H1 (cell line): Measurements from ENCODE around the gene HIBCH. TPM values are rescaled to one million over a fixed set of nuclear protein-coding genes. Genes with fewer than 3 reads are reported as not detected.

ENCODE experiments used
- CTCF ChIA-PET: fragments of 300-600 bp; sonication (Branson Sonifier 250); formaldehyde crosslinking; loops from one replicate; lab custom pipeline; 2021; ENCODE audit not compliant: partially characterized antibody; lab: Charles Lee
- POLR2A ChIA-PET: fragments of 300-600 bp; sonication (Branson Sonifier 250); formaldehyde crosslinking; loops from one replicate; lab custom pipeline; 2021; ENCODE audit warnings: inconsistent platforms; ENCODE audit not compliant: partially characterized antibody; lab: Charles Lee
- DNase-seq, 2 experiments: peaks; one replicate each; pipeline versions ENCODE4 v3.0.0 to v3.0.0-alpha.2; 2010 to 2022; ENCODE audit warnings: low spot score in 2 of 2, low read depth in 1 of 2, mixed read lengths in 1 of 2
- FAIRE-seq: peaks from 2 replicates; lab custom pipeline; 2011; peaks lifted over from hg19 to GRCh38; lab: Jason Lieb, UNC
- H2AFZ ChIP-seq: 2 replicates; pipeline ENCODE4 v1.8.1; 2012; ENCODE audit warnings: low read length, inconsistent platforms
- H2AK5ac ChIP-seq: 2 replicates; pipeline ENCODE4 v1.6.1; 2013; ENCODE audit warnings: low read depth, low read length
- H2BK120ac ChIP-seq: replicated peaks from 2 replicates; pipeline ENCODE3; 2013; ENCODE audit warnings: low read depth, low read length, inconsistent platforms
- H2BK12ac ChIP-seq: 2 replicates; pipeline ENCODE4 v1.6.1; 2013; ENCODE audit warnings: low read depth, low read length
- H2BK15ac ChIP-seq: 2 replicates; pipeline ENCODE4 v1.6.1; 2013; ENCODE audit warnings: low read length
- H2BK20ac ChIP-seq: 2 replicates; pipeline ENCODE4 v1.6.1; 2013; ENCODE audit warnings: low read length
- H2BK5ac ChIP-seq: 2 replicates; pipeline ENCODE4 v1.6.1; 2013; ENCODE audit warnings: low read depth, low read length
- H3K14ac ChIP-seq: 2 replicates; pipeline ENCODE4 v1.6.1; 2013; ENCODE audit warnings: inconsistent platforms; ENCODE audit not compliant: insufficient read length
- H3K18ac ChIP-seq: 2 replicates; pipeline ENCODE4 v1.6.1; 2013; ENCODE audit warnings: low read length; ENCODE audit errors: extremely low read depth
- H3K23ac ChIP-seq: 2 replicates; pipeline ENCODE4 v1.6.1; 2013; ENCODE audit warnings: inconsistent platforms; ENCODE audit not compliant: insufficient read length
- H3K23me2 ChIP-seq: 2 replicates; pipeline ENCODE4 v1.6.1; 2013; ENCODE audit warnings: low read depth, low read length
- H3K27ac ChIP-seq: 2 replicates; pipeline ENCODE4 v1.6.1; 2011; ENCODE audit warnings: low read depth, low read length, inconsistent platforms
- H3K27me3 ChIP-seq, 4 experiments: replicated peaks in 1 of 4; 1 replicate in 1 of 4; 2 replicates in 3 of 4; pipeline versions ENCODE4 v1.6.1 to v1.8.1; 2011 to 2013; ENCODE audit warnings: low read length in 3 of 4, mild to moderate bottlenecking in 3 of 4, inconsistent platforms in 2 of 4, mixed read lengths in 2 of 4, moderate library complexity in 1 of 4; ENCODE audit not compliant: control insufficient read depth in 3 of 4, insufficient read depth in 3 of 4; ENCODE audit errors: extremely low read depth in 1 of 4
- H3K36me3 ChIP-seq, 4 experiments: 2 replicates each; pipeline versions ENCODE4 v1.6.1 to v1.8.1; 2011 to 2013; ENCODE audit warnings: mild to moderate bottlenecking in 4 of 4, low read length in 3 of 4, moderate library complexity in 2 of 4, control low read depth in 1 of 4, inconsistent platforms in 1 of 4; ENCODE audit not compliant: insufficient read depth in 4 of 4, control insufficient read depth in 2 of 4
- H3K4ac ChIP-seq: replicated peaks from 2 replicates; pipeline ENCODE3; 2013; ENCODE audit warnings: low read length, low read depth, mixed read lengths, inconsistent platforms; ENCODE audit not compliant: insufficient read length
- H3K4me1 ChIP-seq, 4 experiments: replicated peaks in 1 of 4; 1 replicate in 1 of 4; 2 replicates in 3 of 4; pipeline versions ENCODE4 v1.6.1 to v1.8.1; 2011 to 2013; ENCODE audit warnings: low read length in 3 of 4, inconsistent platforms in 2 of 4, mixed read lengths in 1 of 4; ENCODE audit not compliant: insufficient read depth in 4 of 4, control insufficient read depth in 3 of 4
- H3K4me2 ChIP-seq, 2 experiments: 2 replicates each; pipeline versions ENCODE4 v1.6.1 to v1.8.1; 2011 to 2013; ENCODE audit warnings: low read depth in 2 of 2, low read length in 2 of 2, control low read depth in 1 of 2, inconsistent platforms in 1 of 2, mild to moderate bottlenecking in 1 of 2; ENCODE audit not compliant: insufficient read depth in 1 of 2
- H3K4me3 ChIP-seq, 4 experiments: fragments of 200-600, 300-600 bp in 1 of 4; sonication (generic), shearing (Covaris generic), sonication (Bioruptor Twin) in 1 of 4; 2 replicates each; pipeline versions ENCODE4 v1.5.1 to v1.8.1; 2011 to 2016; ENCODE audit warnings: low read length in 4 of 4, low read depth in 3 of 4, control low read depth in 2 of 4, inconsistent platforms in 2 of 4, mild to moderate bottlenecking in 2 of 4, mixed read lengths in 1 of 4, moderate library complexity in 1 of 4; ENCODE audit not compliant: insufficient read depth in 2 of 4; ENCODE audit errors: extremely low read depth in 1 of 4
- H3K56ac ChIP-seq: replicated peaks from 2 replicates; pipeline ENCODE3; 2013; ENCODE audit warnings: low read depth, mild to moderate bottlenecking, mixed read lengths, low read length, inconsistent platforms; ENCODE audit not compliant: insufficient read length
- H3K79me1 ChIP-seq: 2 replicates; pipeline ENCODE4 v1.6.1; 2013; ENCODE audit warnings: low read depth, low read length, control low read depth
- H3K79me2 ChIP-seq, 2 experiments: 2 replicates each; pipeline versions ENCODE4 v1.6.1 to v1.8.1; 2012 to 2013; ENCODE audit warnings: low read length in 2 of 2, mild to moderate bottlenecking in 2 of 2, inconsistent platforms in 1 of 2; ENCODE audit not compliant: insufficient read depth in 2 of 2, control insufficient read depth in 1 of 2
- H3K9ac ChIP-seq, 4 experiments: replicated peaks in 1 of 4; 1 replicate in 1 of 4; 2 replicates in 3 of 4; pipeline versions ENCODE4 v1.6.1 to v1.8.1; 2011 to 2013; ENCODE audit warnings: low read depth in 3 of 4, low read length in 3 of 4, control low read depth in 2 of 4, mild to moderate bottlenecking in 2 of 4, moderate library complexity in 2 of 4, inconsistent platforms in 1 of 4; ENCODE audit errors: extremely low read depth in 1 of 4
- H3K9me3 ChIP-seq, 2 experiments: 2 replicates each; pipeline versions ENCODE4 v1.6.1 to v1.8.1; 2012 to 2013; ENCODE audit warnings: mild to moderate bottlenecking in 2 of 2, moderate library complexity in 2 of 2, control low read depth in 1 of 2, inconsistent platforms in 1 of 2, low read depth in 1 of 2, low read length in 1 of 2, mixed read lengths in 1 of 2; ENCODE audit not compliant: insufficient read depth in 2 of 2
- H4K20me1 ChIP-seq, 2 experiments: replicated peaks in 1 of 2; 2 replicates each; pipeline versions ENCODE3 to v1.8.1; 2011 to 2013; ENCODE audit warnings: inconsistent platforms in 2 of 2, low read length in 2 of 2, mild to moderate bottlenecking in 1 of 2; ENCODE audit not compliant: insufficient read depth in 2 of 2, control insufficient read depth in 1 of 2
- H4K5ac ChIP-seq: 2 replicates; pipeline ENCODE4 v1.6.1; 2013; ENCODE audit warnings: low read length, low read depth, mixed read lengths, inconsistent platforms; ENCODE audit not compliant: insufficient read length
- H4K8ac ChIP-seq: 2 replicates; pipeline ENCODE4 v1.8.0; 2013; ENCODE audit warnings: mild to moderate bottlenecking, moderate library complexity, low read length, inconsistent platforms; ENCODE audit not compliant: insufficient read depth; ENCODE audit errors: extremely low read depth
- H4K91ac ChIP-seq: replicated peaks from 2 replicates; pipeline ENCODE3; 2013; ENCODE audit warnings: low read length, mixed read lengths, inconsistent platforms; ENCODE audit not compliant: insufficient read length
- ATF2 ChIP-seq: IDR thresholded peaks from 2 replicates; pipeline ENCODE4 v1.6.1; 2012; ENCODE audit warnings: low read length, inconsistent platforms
- BCL11A ChIP-seq, 2 experiments: IDR thresholded peaks; one replicate each; pipeline ENCODE4 v1.6.1; 2011; ENCODE audit warnings: low read depth in 2 of 2, low read length in 2 of 2, mild to moderate bottlenecking in 2 of 2
- BRCA1 ChIP-seq: IDR thresholded peaks from 2 replicates; pipeline ENCODE4 v1.6.1; 2012; ENCODE audit warnings: low read depth, low read length, improper control_type of control experiment
- POU5F1 ChIP-seq: IDR thresholded peaks from 2 replicates; pipeline ENCODE4 v1.6.1; 2011; ENCODE audit warnings: low read depth, mild to moderate bottlenecking, low read length, moderate library complexity
- RFX5 ChIP-seq: IDR thresholded peaks from 2 replicates; pipeline ENCODE4 v1.6.1; 2011; ENCODE audit warnings: low read depth, low read length, improper control_type of control experiment, borderline replicate concordance
- SIN3A ChIP-seq, 2 experiments: IDR thresholded peaks in 1 of 2; conservative IDR thresholded peaks in 1 of 2; 2 replicates each; pipeline ENCODE4 v1.6.1; 2011 to 2012; ENCODE audit warnings: low read length in 2 of 2, improper control_type of control experiment in 1 of 2, low read depth in 1 of 2, mild to moderate bottlenecking in 1 of 2
- SIRT6 ChIP-seq: IDR thresholded peaks from one replicate; pipeline ENCODE4 v1.7.1; 2012; ENCODE audit warnings: low read length, inconsistent platforms
- SIX5 ChIP-seq: IDR thresholded peaks from 2 replicates; pipeline ENCODE4 v1.6.1; 2011; ENCODE audit warnings: mild to moderate bottlenecking, low read depth, low read length
- TAF7 ChIP-seq: optimal IDR thresholded peaks from 2 replicates; pipeline ENCODE3; 2011; ENCODE audit warnings: low read depth, mild to moderate bottlenecking, inconsistent platforms, low read length, moderate library complexity, borderline replicate concordance
- YY1 ChIP-seq: IDR thresholded peaks from 2 replicates; pipeline ENCODE4 v1.6.1; 2011; ENCODE audit warnings: low read depth, mild to moderate bottlenecking, low read length
- WGBS, 2 experiments: shearing (Covaris generic) in 1 of 2; methylation state at CpG; one replicate each; pipeline versions ENCODE4 v1.1.6 to v1.1.7; 2013 to 2015; ENCODE audit warnings: low lambda C conversion rate in 2 of 2, mixed read lengths in 2 of 2, inconsistent platforms in 1 of 2, low coverage in 1 of 2, missing lambda C conversion rate in 1 of 2; ENCODE audit not compliant: insufficient replicate concordance in 2 of 2, insufficient coverage in 1 of 2, insufficient read length in 1 of 2; ENCODE audit errors: extremely low coverage in 1 of 2, missing lambda C conversion rate in 1 of 2; 5-methylcytosine and 5-hydroxymethylcytosine counted together
- polyA plus RNA-seq, 7 experiments: library from polyadenylated mRNA; depleted of rRNA in 3 of 7; stranded (reverse) in 5 of 7; unstranded in 2 of 7; fragments of >200 nt in 5 of 7; fragments of 200-250 nt in 2 of 7; gene quantifications; 1 replicate in 5 of 7; 2 replicates in 1 of 7; 4 replicates in 1 of 7; pipeline versions ENCODE4 v1.2.1 to v1.2.3, GENCODE V29; 2011 to 2013; ENCODE audit warnings: missing spikeins in 2 of 7, mixed read lengths in 2 of 7
- total RNA-seq: library from RNA; stranded (reverse); fragmentation: NEBNext Ultra II Directional; extraction: Animal tissue kit (Norgen Biotek cat#: 25700); gene quantifications from 2 replicates; pipeline ENCODE4 v1.2.1, GENCODE V29; 2021

HIBCH gene
- total and polyA plus RNA-seq, 2 of the 8 experiments (the other 6 are each of a cell fraction or from before 2014, with no cell fraction given) = 7.5 to 31.8 TPM

- no peak overlapping the region for H4K91ac ChIP-seq
- no peak overlapping the region for H3K14ac ChIP-seq
- H3K18ac ChIP-seq = no peak overlapping the region
- no peak for FAIRE-seq
- H2AFZ ChIP-seq = no peak overlapping the region
- no peak overlapping the region for H3K27ac ChIP-seq
- H3K36me3 ChIP-seq = peaks cover 0 to 3% (median 0%) of the 10 kb centered on the region in 4 experiments; a peak in 3 of 8 replicates
- no peaks in the 10 kb centered on the region for H3K23me2 ChIP-seq
- no peak overlapping the region for H2BK12ac ChIP-seq
- H4K5ac ChIP-seq = no peak overlapping the region
- H2AK5ac ChIP-seq = no peak overlapping the region
- H3K79me2 ChIP-seq = no peaks in the 10 kb centered on the region
- no peak overlapping the region for H2BK15ac ChIP-seq
- no peak overlapping the region for H4K8ac ChIP-seq
- ChIA-PET POLR2A (interaction anchor here (0.9 to 2.0 kb wide), 3 partner anchors 10 to 19 kb away, joined by 3 to 5 read pairs (median 4); a partner anchor contains a TSS), CTCF (no interaction called here)
- no peak overlapping the region for H2BK5ac ChIP-seq
- no peak overlapping the region for H3K4ac ChIP-seq
- no peak overlapping the region for H3K9ac ChIP-seq
- no peak overlapping the region for H3K4me3 ChIP-seq
- no peaks in the 10 kb centered on the region for H3K79me1 ChIP-seq
- no peak overlapping the region for H2BK120ac ChIP-seq
- H3K56ac ChIP-seq = no peak overlapping the region
- no peaks in the 10 kb centered on the region for H3K9me3 ChIP-seq
- H2BK20ac ChIP-seq = no peak overlapping the region
- TF ChIP-seq ATF2 (no peak), SIN3A (conservative IDR thresholded peaks at IDR 0.05 in 1 of 2, IDR thresholded peaks at IDR 0.05 in 1 of 2; ENCODE audit: low read depth in 1 of 2, low read length in 2 of 2) (no peak), YY1 (no peak), SIRT6 (no peak), BCL11A (IDR thresholded peaks at IDR 0.05; ENCODE audit: low read depth in 2 of 2, low read length in 2 of 2) (no peak), RFX5 (no peak), POU5F1 (no peak), BRCA1 (no peak), TAF7 (no peak), SIX5 (no peak)
- no peaks in the 10 kb centered on the region for H4K20me1 ChIP-seq
- no peak for DNase-seq
- WGBS, 2 experiments = 88% methylated on average over 2 of the region's 2 CpGs; no CpG with 5 or more reads in 1 of the 2 experiments
- no peaks in the 10 kb centered on the region for H3K4me1 ChIP-seq
- no peak overlapping the region for H3K23ac ChIP-seq
- no peak overlapping the region for H3K4me2 ChIP-seq
- no peaks in the 10 kb centered on the region for H3K27me3 ChIP-seq
These were observed 120.5 kb downstream of the HIBCH start for GRCh38 chr2:190199109-190199508.
